ENCODE data around the gene PRKCI.

The PRKCI gene

GRCh38 chr3:170222647-170223541 is 670 bp downstream of the PRKCI start:
- ChIA-PET POLR2A (ENCODE audit: low non-redundant PET) (interaction anchor here (0.5 kb wide), 1 partner anchor 27 kb away, joined by 3 read pairs; no protein-coding TSS in a partner anchor), CTCF (interaction anchor here (0.7 to 1.3 kb wide), 3 partner anchors 10 to 647 kb away, joined by 3 to 4 read pairs (median 4); no protein-coding TSS in a partner anchor)
- peak; percentile 66 for DNase-seq (ENCODE audit: low spot score)
- no peak for TF ChIP-seq CTCF (conservative IDR thresholded peaks at IDR 0.05; ENCODE audit: low read depth)
- H3K27ac ChIP-seq, result peak overlapping the region; percentile 88

- ChIA-PET POLR2A (ENCODE audit: low non-redundant PET) (no interaction called here), CTCF (no interaction called here)
- no peak for TF ChIP-seq CTCF (conservative IDR thresholded peaks at IDR 0.05; ENCODE audit: low read depth)
- DNase-seq (ENCODE audit: low spot score), result no peak
- no peak overlapping the region for H3K27ac ChIP-seq
These were observed 2.9 kb downstream of the PRKCI start for GRCh38 chr3:170225166-170225565.

GRCh38 chr3:170226426-170226960 is 4.3 kb downstream of the PRKCI start:
- POLR2A ChIA-PET (ENCODE audit: low non-redundant PET), result no interaction called here
- no peak for TF ChIP-seq CTCF (conservative IDR thresholded peaks at IDR 0.05; ENCODE audit: low read depth)
- DNase-seq (ENCODE audit: low spot score), result no peak
- H3K27ac ChIP-seq, result no peak overlapping the region
- CTCF ChIA-PET, result interaction anchor here (0.6 kb wide), 1 partner anchor 10 kb away, joined by 3 read pairs; no protein-coding TSS in a partner anchor

- ChIA-PET POLR2A (ENCODE audit: low non-redundant PET) (no interaction called here), CTCF (no interaction called here)
- peak; percentile 46 for DNase-seq (ENCODE audit: low spot score)
- peak overlapping the region; percentile 91 for H3K27ac ChIP-seq
- TF ChIP-seq CTCF (conservative IDR thresholded peaks at IDR 0.05; ENCODE audit: low read depth), result no peak
These were observed 6.0 kb downstream of the PRKCI start for GRCh38 chr3:170228093-170228766.

- H3K27ac ChIP-seq, result no peak overlapping the region
- ChIA-PET POLR2A (ENCODE audit: low non-redundant PET) (no interaction called here), CTCF (interaction anchor here (0.5 to 1.0 kb wide), 3 partner anchors 43 to 49 kb away, joined by 3 to 9 read pairs (median 4); no protein-coding TSS in a partner anchor)
- no peak for TF ChIP-seq CTCF (conservative IDR thresholded peaks at IDR 0.05; ENCODE audit: low read depth)
- DNase-seq (ENCODE audit: low spot score), result no peak
These were observed 10.0 kb downstream of the PRKCI start for GRCh38 chr3:170232266-170232665.

GRCh38 chr3:170233530-170233929 is 11.3 kb downstream of the PRKCI start:
- peak overlapping the region; percentile 79 for H3K27ac ChIP-seq
- ChIA-PET POLR2A (ENCODE audit: low non-redundant PET) (no interaction called here), CTCF (interaction anchor here (0.6 to 1.0 kb wide), 4 partner anchors 11 to 524 kb away, joined by 4 to 6 read pairs (median 5); partner anchors contain the start of gene PRKCI)
- DNase-seq (ENCODE audit: low spot score), result no peak
- no peak for TF ChIP-seq CTCF (conservative IDR thresholded peaks at IDR 0.05; ENCODE audit: low read depth)

All from RWPE1 (cell line).